ENCODE measurements around the gene TAOK3. TPM values are rescaled to one million over a fixed set of nuclear protein-coding genes. Genes with fewer than 3 reads are reported as not detected.

TAOK3 gene
- total and polyA plus RNA-seq, 9 of the 15 experiments (the other 6 are each of a cell fraction or from before 2014, with no cell fraction given) = 24.3 to 83.5 (median 47.1) TPM

DNA sequence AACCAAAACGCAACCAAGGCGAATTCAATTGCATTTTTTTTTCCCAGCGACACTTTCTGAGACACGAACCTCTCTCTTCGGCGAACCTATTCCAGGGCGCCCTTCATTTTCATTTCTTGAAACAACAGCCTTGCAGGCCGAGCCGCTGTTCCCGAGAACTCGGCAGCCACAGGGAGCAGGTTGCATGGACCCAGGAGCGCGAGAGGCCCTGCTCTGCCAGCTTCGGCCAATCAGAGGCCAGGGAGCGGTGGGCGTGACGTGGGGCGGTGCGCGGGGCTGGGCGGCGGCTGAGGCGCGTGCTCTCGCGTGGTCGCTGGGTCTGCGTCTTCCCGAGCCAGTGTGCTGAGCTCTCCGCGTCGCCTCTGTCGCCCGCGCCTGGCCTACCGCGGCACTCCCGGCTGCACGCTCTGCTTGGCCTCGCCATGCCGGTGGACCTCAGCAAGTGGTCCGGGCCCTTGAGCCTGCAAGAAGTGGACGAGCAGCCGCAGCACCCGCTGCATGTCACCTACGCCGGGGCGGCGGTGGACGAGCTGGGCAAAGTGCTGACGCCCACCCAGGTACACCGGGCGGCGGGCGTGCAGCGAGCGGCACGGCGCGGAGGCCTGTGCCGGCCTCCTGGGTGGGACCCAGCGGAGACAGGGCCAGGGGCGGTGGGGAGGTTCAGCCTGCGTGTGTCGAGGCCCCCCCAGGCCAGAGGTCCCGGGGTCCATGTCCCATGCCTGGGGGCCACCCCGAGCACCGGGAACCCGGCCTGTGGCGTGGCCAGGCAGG is 236.7 kb downstream of the TAOK3 start, which contains the start of gene PEBP1 (continued):
- TF ChIP-seq, protein P1, sequence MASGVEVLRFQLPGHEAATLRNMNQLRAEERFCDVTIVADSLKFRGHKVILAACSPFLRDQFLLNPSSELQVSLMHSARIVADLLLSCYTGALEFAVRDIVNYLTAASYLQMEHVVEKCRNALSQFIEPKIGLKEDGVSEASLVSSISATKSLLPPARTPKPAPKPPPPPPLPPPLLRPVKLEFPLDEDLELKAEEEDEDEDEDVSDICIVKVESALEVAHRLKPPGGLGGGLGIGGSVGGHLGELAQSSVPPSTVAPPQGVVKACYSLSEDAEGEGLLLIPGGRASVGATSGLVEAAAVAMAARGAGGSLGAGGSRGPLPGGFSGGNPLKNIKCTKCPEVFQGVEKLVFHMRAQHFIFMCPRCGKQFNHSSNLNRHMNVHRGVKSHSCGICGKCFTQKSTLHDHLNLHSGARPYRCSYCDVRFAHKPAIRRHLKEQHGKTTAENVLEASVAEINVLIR (CRISPR knock-in tag; IDR thresholded peaks at IDR 0.05) = 0 out of 2 replicates have a peak, but pooled peaks have one; percentile 7
- no peak; the same call in 1 of the 2 replicates for TF ChIP-seq JUN (IDR thresholded peaks at IDR 0.05; ENCODE audit: borderline replicate concordance, low read depth, low read length)
- TF ChIP-seq JUN (CRISPR knock-in tag; IDR thresholded peaks at IDR 0.05; ENCODE audit: borderline replicate concordance) = 0 out of 2 replicates have a peak, but pooled peaks have one; percentile 47
- TF ChIP-seq CAMTA2 (CRISPR knock-in tag; conservative IDR thresholded peaks at IDR 0.05) = 0 out of 2 replicates have a peak, but pooled peaks have one; percentile 7
- TF ChIP-seq ZNF395 (CRISPR knock-in tag; IDR thresholded peaks at IDR 0.05) = peak; percentile 78
- TF ChIP-seq BCOR (IDR thresholded peaks at IDR 0.05) = no peak; the same call in 1 of the 2 replicates
- peak; percentile 72; the same call in 1 of the 2 replicates for TF ChIP-seq ZNF12 (CRISPR knock-in tag; IDR thresholded peaks at IDR 0.05)
- peak in 1 of 2 experiments; percentile 82; a peak in 1 of 4 replicates for TF ChIP-seq FOXA3 (CRISPR knock-in tag; conservative IDR thresholded peaks at IDR 0.05 in 1 of 2, IDR thresholded peaks at IDR 0.05 in 1 of 2)
- 0 out of 2 replicates have a peak, but pooled peaks have one; percentile 21 for TF ChIP-seq HDAC2 (IDR thresholded peaks at IDR 0.05)
- TF ChIP-seq EHMT2 (IDR thresholded peaks at IDR 0.05) = no peak
- TF ChIP-seq NEUROD1 (IDR thresholded peaks at IDR 0.05; ENCODE audit: borderline replicate concordance, low read depth, low read length, partially characterized antibody) = peak; percentile 51
- TF ChIP-seq, protein P2, sequence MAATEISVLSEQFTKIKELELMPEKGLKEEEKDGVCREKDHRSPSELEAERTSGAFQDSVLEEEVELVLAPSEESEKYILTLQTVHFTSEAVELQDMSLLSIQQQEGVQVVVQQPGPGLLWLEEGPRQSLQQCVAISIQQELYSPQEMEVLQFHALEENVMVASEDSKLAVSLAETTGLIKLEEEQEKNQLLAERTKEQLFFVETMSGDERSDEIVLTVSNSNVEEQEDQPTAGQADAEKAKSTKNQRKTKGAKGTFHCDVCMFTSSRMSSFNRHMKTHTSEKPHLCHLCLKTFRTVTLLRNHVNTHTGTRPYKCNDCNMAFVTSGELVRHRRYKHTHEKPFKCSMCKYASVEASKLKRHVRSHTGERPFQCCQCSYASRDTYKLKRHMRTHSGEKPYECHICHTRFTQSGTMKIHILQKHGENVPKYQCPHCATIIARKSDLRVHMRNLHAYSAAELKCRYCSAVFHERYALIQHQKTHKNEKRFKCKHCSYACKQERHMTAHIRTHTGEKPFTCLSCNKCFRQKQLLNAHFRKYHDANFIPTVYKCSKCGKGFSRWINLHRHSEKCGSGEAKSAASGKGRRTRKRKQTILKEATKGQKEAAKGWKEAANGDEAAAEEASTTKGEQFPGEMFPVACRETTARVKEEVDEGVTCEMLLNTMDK (IDR thresholded peaks at IDR 0.05; ENCODE audit: borderline replicate concordance, insufficient read depth, low read depth, low read length, poor library complexity, severe bottlenecking) = no peak
- 0 out of 2 replicates have a peak, but pooled peaks have one; percentile 5 for TF ChIP-seq JUND (IDR thresholded peaks at IDR 0.05; ENCODE audit: borderline replicate concordance, low read depth, low read length)
- TF ChIP-seq JUND (tag; IDR thresholded peaks at IDR 0.05; ENCODE audit: borderline replicate concordance, low read depth, low read length) = no peak; the same call in 2 of the 3 replicates
- TF ChIP-seq KAT7 (CRISPR knock-in tag; IDR thresholded peaks at IDR 0.05; ENCODE audit: borderline replicate concordance) = 0 out of 2 replicates have a peak, but pooled peaks have one; percentile 75
- TF ChIP-seq ZNF639 (CRISPR knock-in tag; conservative IDR thresholded peaks at IDR 0.05 in 1 of 2, IDR thresholded peaks at IDR 0.05 in 1 of 2) = 0 out of 4 replicates have a peak, but pooled peaks of 1 of the 2 experiments have one; percentile 58
- TF ChIP-seq PHB (CRISPR knock-in tag; IDR thresholded peaks at IDR 0.05) = 0 out of 2 replicates have a peak, but pooled peaks have one; percentile 18
- no peak for TF ChIP-seq POU5F1 (IDR thresholded peaks at IDR 0.05; ENCODE audit: borderline replicate concordance, low read depth, low read length, partially characterized antibody)
- TF ChIP-seq MEIS2 (IDR thresholded peaks at IDR 0.05; ENCODE audit: partially characterized antibody) = no peak
- no peak for TF ChIP-seq MCM7 (IDR thresholded peaks at IDR 0.05)

Data from K562 (cell line).